Activated CD8-positive, alpha-beta memory T cell treated with anti-CD3 and anti-CD28 coated beads for 4 hours (primary cell): ENCODE measurements around the gene CCDC89.
"Not testable (repeated sequence)": the region's sequence is repeated elsewhere in the genome, so short reads cannot be mapped to it uniquely, and the experiment has no call there.

Experiments
- DNase-seq, 2 donors: peaks; one replicate each; pipeline ENCODE4 v3.0.0-alpha.2; 2020; ENCODE audit warnings: low read depth in 2 of 2

Gene CCDC89

GRCh38 chr11:85694385-85694980 is 8.5 kb upstream of the CCDC89 start:
- DNase-seq, result no peak

DNA sequence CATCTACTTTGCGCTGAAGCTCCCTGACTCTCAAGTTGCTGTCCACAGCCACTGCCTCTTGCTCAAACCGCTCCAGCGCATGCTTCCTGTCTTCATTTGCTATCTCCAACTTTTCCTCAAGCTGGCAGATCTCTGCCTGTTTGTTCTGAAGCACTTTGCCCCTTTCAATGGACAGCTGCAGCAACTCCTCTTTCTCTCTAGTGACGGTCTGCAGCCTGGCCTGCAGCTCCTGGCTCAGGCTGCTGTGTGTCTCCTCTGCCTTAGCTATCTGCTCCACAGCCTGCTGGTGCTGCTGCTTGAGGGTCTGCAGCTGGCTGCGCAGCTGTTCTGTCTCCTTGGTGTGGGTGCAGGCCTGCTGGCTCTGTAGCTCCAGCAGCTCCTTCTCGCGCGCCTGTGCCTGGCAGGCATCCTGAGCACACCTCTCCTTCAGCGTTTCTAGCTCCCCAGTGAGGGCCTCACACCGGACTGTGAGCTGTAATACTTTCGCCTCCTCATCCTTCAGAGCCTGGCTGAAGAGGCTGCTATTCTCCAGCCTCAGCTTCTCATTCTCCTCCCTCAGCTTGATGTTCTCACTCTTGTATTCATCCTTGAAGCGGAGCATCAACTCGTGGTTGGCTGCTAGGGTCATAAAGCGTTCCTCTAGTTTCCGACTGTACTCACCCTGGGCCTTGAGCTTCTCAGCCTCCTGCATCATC is 723 bp downstream of the CCDC89 start:
- DNase-seq, result no peak

DNA sequence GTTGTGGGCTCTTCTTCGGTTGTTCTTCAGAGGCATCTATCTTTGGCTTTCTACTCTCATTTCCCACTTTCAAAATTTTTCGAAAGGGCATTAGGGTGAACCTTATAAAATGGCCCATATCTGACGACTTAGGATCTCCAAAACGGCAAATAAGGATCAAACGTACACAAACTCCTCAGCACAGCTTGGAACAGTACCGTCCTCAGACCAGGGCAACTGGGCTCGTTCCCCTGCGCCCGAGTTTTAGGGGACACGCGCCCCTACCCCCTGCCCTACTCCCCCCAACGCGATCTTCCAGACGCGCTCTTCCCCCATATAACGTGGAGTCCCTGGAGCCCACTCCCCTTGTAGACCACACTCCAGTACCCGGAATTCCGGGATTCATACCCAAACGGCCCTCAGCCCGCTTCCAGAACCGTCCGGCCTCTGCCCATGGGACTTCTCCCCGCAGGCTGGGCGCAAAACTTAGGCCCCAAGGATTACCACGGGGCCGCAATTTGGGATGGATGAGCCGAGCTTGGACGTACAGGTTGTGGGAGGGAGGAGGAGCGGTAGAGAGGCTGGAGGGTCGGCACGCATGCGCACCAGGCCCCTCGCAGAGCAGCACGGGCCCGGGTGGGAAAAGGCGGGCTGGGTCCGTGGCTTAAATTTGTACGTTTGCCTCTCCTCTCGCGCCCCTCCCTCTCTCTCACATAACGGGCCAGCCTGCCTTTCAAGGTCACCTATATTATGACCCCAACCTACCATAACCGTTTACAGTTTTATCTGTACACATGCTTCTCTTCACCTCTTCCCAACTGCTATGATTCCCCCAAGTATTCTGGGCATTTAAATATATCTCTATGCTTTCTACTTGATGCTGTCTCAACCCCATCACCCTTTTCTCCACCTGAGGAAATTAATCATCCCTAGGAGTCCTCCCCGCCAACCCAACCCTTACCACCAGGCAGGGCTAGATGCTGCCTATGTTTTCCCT is 3.4 kb downstream of the CCDC89 start:
- peak; percentile 40 to 41 for DNase-seq

DNA sequence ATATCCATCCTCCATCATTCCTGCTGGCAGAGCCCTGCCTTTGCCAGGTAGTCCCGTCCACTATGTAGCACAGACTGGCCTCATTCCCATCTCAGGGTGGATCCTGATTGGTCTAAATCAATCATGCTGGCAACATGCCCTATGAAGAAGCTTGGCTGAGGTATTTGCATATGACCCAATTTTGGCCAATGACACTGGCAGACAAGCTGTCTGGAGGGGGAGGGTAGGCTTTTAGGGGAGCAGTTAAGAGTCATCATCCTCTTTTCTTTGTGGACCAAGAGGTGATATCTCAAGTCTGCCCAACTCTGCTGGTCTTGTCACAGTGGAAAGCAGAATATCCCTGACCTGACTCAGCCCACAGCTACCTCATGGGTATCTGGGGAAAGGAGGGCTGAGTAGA is 5.1 kb downstream of the CCDC89 start:
- DNase-seq, result no peak

DNA sequence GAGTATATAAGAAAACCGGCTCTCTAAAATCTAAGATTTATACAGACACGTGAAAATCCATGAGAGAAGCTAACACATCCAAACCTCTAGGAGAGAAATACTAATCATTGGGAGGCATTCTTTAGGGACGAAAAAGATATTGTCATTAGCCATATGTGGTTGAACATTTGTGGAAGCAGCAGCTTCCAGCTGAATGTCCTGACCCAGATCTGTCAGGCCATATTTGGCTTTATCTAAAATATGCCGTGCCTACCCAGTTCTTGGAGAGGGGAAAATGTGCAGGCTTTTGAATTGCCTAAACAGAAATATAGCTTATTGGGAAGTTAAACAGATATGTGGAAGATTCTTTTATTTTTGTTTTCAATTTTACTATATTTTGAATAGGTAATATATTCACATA is 6.4 kb downstream of the CCDC89 start:
- DNase-seq, result no peak

DNA sequence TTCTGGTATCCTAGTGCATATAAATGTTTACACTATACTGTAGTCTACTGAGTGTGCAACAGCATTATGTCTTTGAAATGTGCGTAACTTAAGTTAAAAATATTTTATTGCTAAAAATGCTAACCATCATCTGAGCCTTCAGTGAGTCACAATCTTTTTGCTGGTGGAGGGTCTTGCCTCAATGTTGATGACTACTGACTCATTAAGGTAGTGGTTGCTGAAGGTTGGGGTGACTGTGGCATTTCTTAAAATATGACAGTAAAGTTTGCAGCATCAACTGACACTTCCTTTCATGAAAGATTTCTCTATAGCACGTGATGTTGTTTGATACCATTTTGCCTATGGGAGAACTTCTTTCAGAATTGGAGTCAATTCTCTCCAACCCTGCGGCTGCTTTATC is 12.6 kb downstream of the CCDC89 start:
- no peak for DNase-seq

DNA sequence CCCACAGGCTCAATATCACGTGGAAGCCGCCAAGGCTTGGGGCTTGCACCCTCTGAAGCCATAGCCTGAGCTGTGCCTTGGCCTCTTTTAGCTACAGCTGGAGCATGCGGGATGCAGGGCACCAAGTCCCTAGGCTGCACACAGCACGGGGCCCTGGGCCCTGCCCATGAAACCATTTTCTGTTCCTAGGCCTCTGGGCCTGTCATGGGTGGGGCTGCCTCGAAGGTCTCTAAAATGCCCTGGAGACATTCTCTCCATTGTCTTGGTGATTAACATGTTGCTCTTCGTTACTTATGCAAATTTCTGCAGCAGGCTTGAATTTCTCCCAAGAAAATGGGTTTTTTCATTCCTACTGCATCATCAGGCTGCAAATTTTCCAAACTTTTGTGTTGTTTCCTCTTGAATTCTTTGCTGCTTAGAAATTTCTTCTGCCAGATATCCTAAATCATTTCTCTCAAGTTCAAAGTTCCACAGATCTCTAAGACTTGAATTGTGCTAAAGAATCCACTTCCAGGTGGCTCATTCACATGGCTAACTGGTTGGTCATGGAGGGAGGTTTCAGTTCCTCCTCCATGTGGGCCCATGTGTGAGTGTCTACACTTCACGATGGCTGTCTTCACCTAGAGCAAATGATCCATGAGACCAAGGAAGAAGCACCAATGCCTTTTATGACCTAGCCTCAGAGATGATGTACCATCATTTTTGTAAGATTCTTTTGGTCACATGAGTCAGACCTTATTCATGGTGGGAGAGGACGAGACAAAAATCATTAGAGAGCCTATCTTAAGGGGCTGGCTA is 13.7 kb downstream of the CCDC89 start:
- no peak for DNase-seq

- not testable (repeated sequence) for DNase-seq
These were observed 14.9 kb downstream of the CCDC89 start for GRCh38 chr11:85670949-85671663.

GRCh38 chr11:85668157-85668556 is 17.8 kb downstream of the CCDC89 start:
- no peak for DNase-seq

- DNase-seq, result no peak
These were observed 19.3 kb downstream of the CCDC89 start for GRCh38 chr11:85666687-85667086.

- no peak for DNase-seq
These were observed 20.3 kb downstream of the CCDC89 start for GRCh38 chr11:85665733-85666132.

DNA sequence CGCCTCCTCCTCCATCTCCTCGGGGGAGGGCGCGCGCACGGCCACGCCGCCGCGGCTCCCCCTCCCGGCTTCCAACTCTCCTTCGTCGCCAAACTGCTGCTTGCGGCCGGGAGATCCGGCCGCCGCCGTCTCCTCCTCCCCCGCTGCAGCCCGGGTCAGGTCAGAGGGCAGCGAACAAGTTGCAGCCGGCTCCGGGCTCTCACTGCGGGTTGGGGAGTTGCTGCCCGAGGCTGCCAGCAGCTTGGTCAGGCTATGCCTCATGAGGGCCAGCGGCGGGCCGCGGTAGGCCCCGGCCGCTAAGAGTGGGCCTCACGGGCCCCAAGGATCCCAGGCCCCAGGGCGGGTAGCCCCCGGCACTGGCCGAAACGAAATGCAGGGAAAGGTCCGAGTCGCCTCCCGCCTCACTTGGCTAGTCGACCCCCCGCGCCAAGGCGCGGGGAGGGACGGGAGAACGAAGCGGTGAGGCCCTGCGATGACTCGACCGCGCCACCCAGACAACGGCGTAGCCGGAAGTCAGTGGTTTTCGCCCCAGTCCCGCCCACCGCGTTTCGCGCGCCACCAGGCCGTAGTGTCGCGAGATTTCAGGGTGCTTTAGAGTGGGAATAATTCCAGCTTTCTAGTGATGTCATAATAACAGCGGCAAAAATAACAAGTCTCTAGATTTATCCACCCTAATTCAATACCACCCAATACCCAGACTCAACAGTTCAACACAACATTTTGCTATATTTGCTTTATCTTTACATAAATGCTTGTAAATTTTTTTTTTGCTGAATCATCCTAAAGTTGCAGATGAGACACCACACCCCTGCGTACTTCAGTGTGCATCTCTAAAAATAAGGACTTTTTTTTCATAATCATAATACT is 21.1 kb downstream of the CCDC89 start, which contains the start of gene CREBZF:
Gene CREBZF (minus strand): TSS at position 515 of the 867 bp plus-strand sequence. CDS start 254 bp downstream, at position 261.
- DNase-seq, result peak; percentile 87 to 89

GRCh38 chr11:85663753-85664614 is 22.0 kb downstream of the CCDC89 start:
- DNase-seq, result peak; percentile 74 to 83

DNA sequence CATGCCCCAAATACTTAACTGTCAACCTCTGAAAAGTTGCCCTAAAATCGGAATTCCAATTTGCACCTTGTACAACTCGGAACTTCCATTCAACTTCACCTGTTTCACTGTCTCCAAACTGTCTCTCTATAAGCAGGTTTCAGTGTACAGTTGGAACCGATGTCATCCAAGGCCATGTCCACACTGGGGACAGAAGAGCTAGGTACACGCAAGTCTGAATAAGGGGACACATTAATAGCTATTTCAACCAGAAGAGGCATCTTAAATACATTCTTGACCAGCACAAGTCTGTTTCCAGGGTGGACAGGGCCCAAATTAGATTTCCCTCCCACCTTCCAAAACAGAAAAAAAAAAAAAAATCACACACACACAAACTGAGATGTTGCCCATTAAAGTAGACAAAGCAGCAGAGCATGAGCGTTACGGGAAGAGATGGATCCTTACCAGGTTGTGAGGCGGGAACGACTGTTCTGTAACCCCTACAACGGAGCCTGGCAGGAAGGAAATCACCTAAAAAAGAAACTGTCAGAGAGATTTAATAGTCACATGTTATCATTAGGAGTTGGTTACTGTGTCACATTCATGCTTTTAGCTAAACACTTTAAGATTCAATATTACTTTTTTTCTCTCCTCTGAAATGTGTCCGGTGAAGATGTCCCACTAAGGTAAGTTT is 22.8 kb downstream of the CCDC89 start:
- DNase-seq, result no peak

DNA sequence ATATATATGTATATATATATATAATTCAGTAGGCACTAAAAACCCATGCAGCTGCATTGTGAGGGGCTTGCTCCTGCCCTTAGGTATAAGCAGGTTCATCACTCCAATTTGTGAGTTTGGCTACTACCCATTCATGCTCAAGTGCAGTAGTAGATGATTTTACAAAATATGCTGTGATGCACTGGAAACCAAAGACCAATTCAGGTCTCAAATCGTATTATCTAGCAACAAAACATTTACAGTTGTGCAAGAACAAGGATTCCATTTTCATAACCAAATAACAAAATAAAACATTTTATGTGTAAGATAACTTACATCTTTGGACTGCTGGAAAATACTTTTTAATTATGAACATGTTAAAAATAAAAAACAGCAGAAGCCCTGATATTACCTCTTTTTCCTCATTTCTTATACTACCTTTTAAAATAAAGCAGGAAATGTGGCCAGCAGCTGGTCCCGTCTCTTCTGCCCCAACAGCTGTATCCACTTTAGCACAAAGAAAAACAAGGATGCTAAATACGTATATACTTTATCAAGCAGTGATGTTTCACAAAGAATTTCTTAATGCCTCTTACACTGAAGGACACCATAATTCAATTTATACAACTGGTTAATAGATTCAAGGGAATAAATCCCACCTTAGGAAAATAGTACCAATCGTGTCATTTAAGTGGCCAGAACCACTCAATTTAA is 23.9 kb downstream of the CCDC89 start:
- DNase-seq, result no peak

- no peak for DNase-seq
These were observed 27.8 kb downstream of the CCDC89 start for GRCh38 chr11:85658180-85658579.

DNA sequence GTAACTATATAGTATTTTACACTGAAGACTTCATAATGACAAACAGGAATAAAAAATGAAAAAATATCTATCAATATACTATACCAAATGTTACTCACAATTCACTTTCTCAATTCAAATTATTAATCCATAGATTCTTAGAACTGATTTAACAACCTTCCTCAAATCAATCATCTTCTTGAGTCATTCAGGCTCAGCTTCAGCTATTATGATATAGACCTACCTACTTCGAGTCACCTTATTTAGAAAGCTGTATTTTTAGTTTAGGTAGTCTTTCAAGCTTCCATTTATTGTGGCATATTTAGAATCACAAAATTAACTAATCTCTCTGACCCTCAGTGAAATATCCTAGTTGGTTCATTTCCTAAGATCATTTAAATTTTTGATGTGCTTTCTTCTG is 29.2 kb downstream of the CCDC89 start:
- DNase-seq, result no peak

DNA sequence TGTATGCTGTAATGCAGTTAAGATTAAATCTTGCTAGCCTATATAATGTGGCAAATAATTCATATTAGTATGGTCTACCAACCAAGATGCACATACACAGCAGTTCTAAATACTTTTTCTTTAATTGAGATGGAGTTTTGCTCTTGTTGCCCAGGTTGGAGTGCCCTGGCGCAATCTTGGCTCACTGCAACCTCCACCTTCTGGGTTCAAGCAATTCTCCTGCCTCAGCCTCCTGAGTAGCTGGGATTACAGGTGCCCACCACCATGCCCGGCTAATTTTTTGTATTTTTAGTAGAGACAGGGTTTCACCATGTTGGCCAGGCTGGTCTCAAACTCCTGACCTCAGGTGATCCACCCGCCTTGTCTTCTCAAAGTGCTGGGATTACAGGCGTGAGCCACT is 31.7 kb downstream of the CCDC89 start:
- DNase-seq, result not testable (repeated sequence)
